ENCODE data around the gene PNN.
"Not testable (repeated sequence)": the region's sequence is repeated elsewhere in the genome, so short reads cannot be mapped to it uniquely, and the experiment has no call there.

DNA sequence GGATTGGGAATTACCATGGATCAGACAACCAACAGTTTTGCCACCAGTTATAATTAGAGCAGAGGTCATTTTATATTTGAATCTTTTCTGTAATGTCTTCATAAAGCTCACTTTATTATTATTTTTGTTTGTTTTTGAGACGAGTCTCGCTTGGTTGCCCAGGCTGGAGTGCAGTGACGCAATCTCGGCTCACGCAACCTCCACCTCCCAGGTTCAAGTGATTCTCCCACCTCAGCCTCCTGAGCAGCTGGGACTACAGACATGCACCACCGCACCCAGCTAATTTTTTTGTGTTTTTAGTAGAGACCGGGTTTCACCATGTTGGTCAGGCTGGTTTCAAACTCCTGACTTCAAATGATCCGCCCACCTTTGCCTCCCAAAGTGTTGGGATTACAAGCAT, 37.2 kb upstream of the PNN start:
- TF ChIP-seq POLR2A (IDR thresholded peaks at IDR 0.05; ENCODE audit: low read length); GATA1 (IDR thresholded peaks at IDR 0.05; ENCODE audit: low read depth, low read length): not testable (repeated sequence)

Measured in erythroblast (primary cell).